ENCODE measurements around the gene MMP2.

Gene MMP2

DNA sequence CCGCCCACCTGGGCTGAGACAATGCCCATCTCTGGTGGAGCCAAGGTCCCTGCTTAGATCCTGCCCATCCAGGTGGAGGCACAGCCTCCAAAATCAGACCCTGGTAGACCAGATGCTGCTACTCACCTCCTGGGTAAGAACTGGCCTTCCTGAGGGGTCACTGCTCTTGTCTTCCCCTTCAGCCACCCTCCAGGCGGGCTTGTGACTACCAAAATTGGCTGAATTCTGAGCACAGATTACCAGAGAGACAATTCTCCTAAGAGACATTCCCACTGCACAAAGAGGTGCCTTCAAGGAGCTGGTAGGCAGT is 10.9 kb downstream of the MMP2 start:
- no peak overlapping the region for H3K9ac ChIP-seq
- H3K27me3 ChIP-seq (ENCODE audit: insufficient read depth, low read depth), result no peaks in the 10 kb centered on the region
- TF ChIP-seq, protein P1, sequence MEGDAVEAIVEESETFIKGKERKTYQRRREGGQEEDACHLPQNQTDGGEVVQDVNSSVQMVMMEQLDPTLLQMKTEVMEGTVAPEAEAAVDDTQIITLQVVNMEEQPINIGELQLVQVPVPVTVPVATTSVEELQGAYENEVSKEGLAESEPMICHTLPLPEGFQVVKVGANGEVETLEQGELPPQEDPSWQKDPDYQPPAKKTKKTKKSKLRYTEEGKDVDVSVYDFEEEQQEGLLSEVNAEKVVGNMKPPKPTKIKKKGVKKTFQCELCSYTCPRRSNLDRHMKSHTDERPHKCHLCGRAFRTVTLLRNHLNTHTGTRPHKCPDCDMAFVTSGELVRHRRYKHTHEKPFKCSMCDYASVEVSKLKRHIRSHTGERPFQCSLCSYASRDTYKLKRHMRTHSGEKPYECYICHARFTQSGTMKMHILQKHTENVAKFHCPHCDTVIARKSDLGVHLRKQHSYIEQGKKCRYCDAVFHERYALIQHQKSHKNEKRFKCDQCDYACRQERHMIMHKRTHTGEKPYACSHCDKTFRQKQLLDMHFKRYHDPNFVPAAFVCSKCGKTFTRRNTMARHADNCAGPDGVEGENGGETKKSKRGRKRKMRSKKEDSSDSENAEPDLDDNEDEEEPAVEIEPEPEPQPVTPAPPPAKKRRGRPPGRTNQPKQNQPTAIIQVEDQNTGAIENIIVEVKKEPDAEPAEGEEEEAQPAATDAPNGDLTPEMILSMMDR (conservative IDR thresholded peaks at IDR 0.05; ENCODE audit: low read depth, low read length), result no peak
- no peaks in the 10 kb centered on the region for H3K79me2 ChIP-seq (ENCODE audit: insufficient read depth, low read depth)
- no peak overlapping the region for H3K4me2 ChIP-seq
- no peaks in the 10 kb centered on the region for H4K20me1 ChIP-seq (ENCODE audit: insufficient read depth)
- no peaks in the 10 kb centered on the region for H3K4me1 ChIP-seq (ENCODE audit: low read depth, poor library complexity, severe bottlenecking)
- no peak overlapping the region for H3K27ac ChIP-seq
- no peak overlapping the region for H3K4me3 ChIP-seq (IDR thresholded peaks at IDR 0.05; ENCODE audit: insufficient read depth, low read depth, low read length)
- H3K36me3 ChIP-seq (ENCODE audit: insufficient read depth), result no peaks in the 10 kb centered on the region
- no peak overlapping the region for H2AFZ ChIP-seq (ENCODE audit: low read depth)

DNA sequence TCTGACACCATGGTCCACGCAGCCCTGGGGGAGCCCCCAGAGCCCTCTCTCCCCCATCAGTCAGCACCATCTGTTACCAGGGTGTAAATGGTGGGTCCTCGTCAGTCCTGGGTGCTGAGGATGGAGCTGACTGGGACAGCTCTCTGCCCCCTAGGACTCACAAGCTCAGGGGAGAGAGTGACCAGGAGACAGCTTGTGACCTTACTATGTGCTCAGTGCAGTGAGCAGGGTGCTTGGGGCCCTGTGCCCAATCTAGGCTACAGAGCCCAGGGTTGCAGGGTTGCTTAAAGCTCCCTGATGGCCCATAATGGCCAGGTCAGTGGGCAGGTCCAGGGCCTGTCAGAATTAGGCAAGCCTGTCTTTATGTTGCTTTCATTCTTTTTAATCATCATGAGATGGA is 11.3 kb downstream of the MMP2 start:
- Histone ChIP-seq H3K4me3 (IDR thresholded peaks at IDR 0.05; ENCODE audit: insufficient read depth, low read depth, low read length) (no peak overlapping the region), H3K79me2 (ENCODE audit: insufficient read depth, low read depth) (no peaks in the 10 kb centered on the region), H3K36me3 (ENCODE audit: insufficient read depth) (no peaks in the 10 kb centered on the region), H2AFZ (ENCODE audit: low read depth) (no peak overlapping the region), H3K27me3 (ENCODE audit: insufficient read depth, low read depth) (no peaks in the 10 kb centered on the region), H3K4me1 (ENCODE audit: low read depth, poor library complexity, severe bottlenecking) (no peaks in the 10 kb centered on the region), H3K27ac (no peak overlapping the region), H4K20me1 (ENCODE audit: insufficient read depth) (no peaks in the 10 kb centered on the region), H3K9ac (no peak overlapping the region), H3K4me2 (no peak overlapping the region)
- TF ChIP-seq, protein P1 (conservative IDR thresholded peaks at IDR 0.05; ENCODE audit: low read depth, low read length), result no peak

DNA sequence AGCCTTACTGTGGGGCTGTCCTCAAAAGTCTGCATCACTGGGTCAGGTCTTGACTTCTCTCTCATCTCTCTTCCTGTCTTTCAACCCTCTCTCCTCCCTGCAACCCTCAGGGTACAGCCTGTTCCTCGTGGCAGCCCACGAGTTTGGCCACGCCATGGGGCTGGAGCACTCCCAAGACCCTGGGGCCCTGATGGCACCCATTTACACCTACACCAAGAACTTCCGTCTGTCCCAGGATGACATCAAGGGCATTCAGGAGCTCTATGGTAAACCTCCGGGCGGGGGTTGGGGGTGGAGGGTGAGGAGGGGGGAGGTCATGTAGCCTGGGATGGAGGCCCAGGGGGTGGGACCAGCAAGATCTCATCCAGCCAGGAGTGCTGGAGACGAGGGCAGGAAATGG is 12.7 kb downstream of the MMP2 start:
- no peaks in the 10 kb centered on the region for H3K4me1 ChIP-seq (ENCODE audit: low read depth, poor library complexity, severe bottlenecking)
- H3K36me3 ChIP-seq (ENCODE audit: insufficient read depth), result no peaks in the 10 kb centered on the region
- H3K27me3 ChIP-seq (ENCODE audit: insufficient read depth, low read depth), result no peaks in the 10 kb centered on the region
- no peak overlapping the region for H3K27ac ChIP-seq
- H2AFZ ChIP-seq (ENCODE audit: low read depth), result no peak overlapping the region
- H3K9ac ChIP-seq, result no peak overlapping the region
- H3K4me2 ChIP-seq, result no peak overlapping the region
- H3K79me2 ChIP-seq (ENCODE audit: insufficient read depth, low read depth), result no peaks in the 10 kb centered on the region
- TF ChIP-seq, protein P1 (conservative IDR thresholded peaks at IDR 0.05; ENCODE audit: low read depth, low read length), result no peak
- no peak overlapping the region for H3K4me3 ChIP-seq (IDR thresholded peaks at IDR 0.05; ENCODE audit: insufficient read depth, low read depth, low read length)
- H4K20me1 ChIP-seq (ENCODE audit: insufficient read depth), result no peaks in the 10 kb centered on the region

DNA sequence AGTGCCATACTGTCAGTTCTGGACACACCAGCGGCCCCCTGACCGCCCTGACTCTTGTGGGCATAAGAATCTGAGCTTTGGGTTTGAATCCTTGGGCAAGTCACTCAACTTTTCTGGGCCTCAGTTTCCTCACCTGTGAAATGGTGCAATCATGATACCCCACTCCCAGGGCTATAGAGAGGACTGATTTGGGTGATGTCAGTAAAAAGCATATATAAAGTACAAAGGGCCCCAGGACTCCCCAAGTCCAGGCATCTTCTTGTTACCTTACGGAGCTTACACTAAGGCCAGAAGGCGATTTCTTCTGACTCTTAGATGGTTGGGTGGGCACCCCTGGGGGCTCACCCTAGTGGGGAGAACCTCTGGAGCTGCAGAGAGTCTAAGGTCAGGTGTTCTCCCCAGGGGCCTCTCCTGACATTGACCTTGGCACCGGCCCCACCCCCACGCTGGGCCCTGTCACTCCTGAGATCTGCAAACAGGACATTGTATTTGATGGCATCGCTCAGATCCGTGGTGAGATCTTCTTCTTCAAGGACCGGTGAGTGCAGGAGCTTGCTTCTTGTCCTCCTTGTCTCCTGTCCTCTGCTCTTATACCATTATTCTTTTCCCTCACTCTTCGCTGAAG is 13.9 kb downstream of the MMP2 start:
- Histone ChIP-seq H3K4me1 (ENCODE audit: low read depth, poor library complexity, severe bottlenecking) (no peaks in the 10 kb centered on the region), H2AFZ (ENCODE audit: low read depth) (no peak overlapping the region), H3K4me2 (no peak overlapping the region), H3K79me2 (ENCODE audit: insufficient read depth, low read depth) (no peaks in the 10 kb centered on the region), H3K9ac (no peak overlapping the region), H3K4me3 (IDR thresholded peaks at IDR 0.05; ENCODE audit: insufficient read depth, low read depth, low read length) (no peak overlapping the region), H3K27me3 (ENCODE audit: insufficient read depth, low read depth) (no peaks in the 10 kb centered on the region), H3K36me3 (ENCODE audit: insufficient read depth) (no peaks in the 10 kb centered on the region), H4K20me1 (ENCODE audit: insufficient read depth) (no peaks in the 10 kb centered on the region), H3K27ac (no peak overlapping the region)
- TF ChIP-seq, protein P1 (conservative IDR thresholded peaks at IDR 0.05; ENCODE audit: low read depth, low read length), result no peak
